HG03565 (cell line): ENCODE results near the gene GPR25.
A peak's percentile ranks its signal among the peaks of the same experiment; 100 is the strongest.

Experiments used
- ATAC-seq: cut with Tn5 transposase; IDR thresholded peaks from one replicate; pipeline ENCODE4 v1.9.1; 2021; ENCODE audit warnings: mild to moderate bottlenecking, moderate library complexity; ENCODE audit not compliant: unreplicated experiment

The GPR25 gene

DNA sequence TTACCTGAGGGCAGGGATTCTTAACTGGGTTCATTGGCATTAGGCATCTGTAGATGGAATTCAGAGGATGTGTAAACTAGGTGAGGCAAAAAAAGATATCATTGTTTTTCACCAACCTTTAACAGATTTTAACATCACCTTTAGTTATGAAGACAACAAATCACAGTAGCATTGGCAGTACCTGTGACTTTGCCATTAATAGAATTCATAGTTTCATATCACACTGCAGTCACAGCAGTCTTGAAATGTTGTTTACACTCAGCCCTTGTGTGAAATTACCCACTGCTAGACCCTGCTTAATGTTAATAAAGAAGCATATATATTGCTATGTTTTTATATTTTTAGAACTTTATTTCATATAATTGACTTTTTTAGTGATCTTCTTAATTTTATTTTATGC lies 20.2 kb downstream of the GPR25 start:
- no peak for ATAC-seq

DNA sequence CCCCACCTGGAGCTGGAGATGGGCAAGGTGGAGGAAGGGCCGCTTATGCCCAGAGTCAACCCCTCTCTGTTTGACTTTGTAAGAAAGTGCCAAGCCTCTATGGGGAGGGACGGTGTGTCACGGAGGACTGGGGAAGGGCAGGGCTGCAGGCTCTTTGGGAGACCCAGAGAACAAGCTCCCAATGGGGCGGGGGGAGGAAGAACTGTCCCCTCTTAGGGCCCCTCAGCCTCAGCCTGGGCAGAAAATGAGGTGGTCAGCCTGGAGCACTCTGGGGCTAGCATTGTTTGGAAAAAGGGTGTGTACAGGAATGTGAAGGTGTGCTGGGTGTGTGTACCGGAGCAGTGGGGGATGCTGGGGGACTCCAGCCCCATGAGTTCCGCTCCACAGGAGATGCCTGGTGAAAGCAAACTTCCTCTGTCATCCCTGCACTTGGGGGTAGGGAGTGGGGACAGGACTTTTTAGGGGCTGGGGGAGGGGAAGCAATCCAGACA lies 20.7 kb downstream of the GPR25 start:
- no peak for ATAC-seq

DNA sequence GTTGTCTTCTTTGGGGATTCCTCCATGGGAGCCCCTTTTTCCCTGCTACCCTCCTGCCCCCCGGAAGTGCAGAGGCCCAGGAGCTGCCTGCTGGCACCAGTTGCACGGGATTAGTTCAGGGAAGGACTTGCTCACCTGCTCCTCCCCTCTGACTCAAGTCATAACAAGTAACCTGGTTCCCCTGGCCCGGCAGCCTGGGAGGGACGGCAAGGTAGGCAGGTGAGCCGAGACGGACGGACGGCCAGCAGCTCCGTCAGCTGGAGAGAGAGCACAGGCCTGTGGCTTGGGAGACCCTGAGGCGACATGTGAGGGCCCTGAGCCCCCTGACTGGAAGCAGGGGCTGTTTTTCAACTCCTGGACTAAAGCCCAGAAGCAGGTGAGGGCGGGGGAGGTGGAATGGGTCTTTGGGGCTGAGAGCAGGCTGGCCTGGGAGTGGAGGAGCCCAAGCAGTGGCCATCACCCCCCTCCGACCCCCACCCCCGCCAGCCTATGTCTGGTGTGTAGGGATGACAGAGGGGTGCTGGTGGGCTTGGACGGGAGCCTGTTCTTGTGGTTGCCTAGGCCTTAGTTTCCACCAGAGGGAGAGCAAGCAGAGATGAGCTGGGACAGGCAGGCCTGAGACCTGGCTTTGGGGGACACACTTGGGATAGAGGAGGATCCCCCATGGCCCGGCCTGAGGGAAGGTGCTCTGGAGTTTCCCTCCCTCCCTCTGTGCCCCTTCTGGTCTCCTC lies 22.1 kb downstream of the GPR25 start, which contains the start of gene INAVA:
TSS of gene INAVA (plus strand) at position 189 of the 731 bp plus-strand sequence. CDS start 3,501 bp downstream, outside the sequence.
- ATAC-seq: no peak

DNA sequence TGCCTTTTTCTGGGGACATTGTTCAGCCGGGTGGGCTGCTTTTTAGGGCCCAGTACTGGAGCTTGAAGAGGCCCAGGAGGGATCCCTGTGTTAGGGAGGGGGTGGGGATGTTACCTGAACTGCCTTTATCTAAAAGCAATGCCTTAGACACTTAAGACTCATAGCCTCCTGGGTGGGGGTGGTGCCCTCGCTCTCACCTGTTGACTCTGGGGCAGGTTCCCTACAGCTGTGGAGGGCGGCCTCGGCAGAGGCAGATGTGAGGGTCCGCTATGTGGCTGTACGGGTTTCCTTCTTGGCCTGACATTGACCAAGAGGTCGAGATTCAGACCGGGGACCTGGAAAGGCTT lies 22.6 kb downstream of the GPR25 start:
- ATAC-seq: no peak

DNA sequence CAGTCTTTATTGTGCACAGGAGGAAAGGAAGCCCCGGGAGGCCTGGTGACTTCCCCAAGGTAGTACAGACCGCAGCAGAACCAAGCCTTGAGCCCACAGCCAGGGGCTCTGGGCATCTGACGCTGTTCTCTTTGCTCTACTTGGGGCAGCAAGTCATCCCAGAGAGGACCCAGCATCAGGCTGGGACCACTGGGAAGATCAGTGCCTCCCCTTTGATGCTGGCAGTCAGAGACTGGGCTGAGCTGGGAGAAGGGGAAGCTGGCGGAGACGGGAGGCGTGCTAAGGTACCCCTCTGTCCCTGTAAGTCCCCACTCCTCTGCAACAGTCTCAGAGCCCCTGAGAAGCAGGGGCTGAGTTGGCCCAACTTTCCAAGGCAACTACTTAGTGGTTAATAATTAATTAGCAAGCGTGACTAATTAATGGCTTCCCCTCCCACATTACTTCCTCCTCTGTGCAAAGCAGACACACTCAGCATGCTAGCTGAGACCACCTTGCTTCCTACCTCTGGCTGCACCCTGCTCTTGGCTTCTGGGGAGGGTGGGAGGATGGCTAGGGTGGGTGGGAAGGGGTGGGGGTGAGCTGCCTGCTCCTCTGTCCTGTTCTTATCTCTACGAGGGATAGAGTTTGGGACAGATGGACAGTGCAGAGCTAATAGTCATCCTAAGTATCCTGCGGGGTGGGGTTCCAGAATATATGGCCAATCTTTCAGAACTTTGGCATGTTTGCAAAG lies 23.2 kb downstream of the GPR25 start:
- ATAC-seq: no peak

DNA sequence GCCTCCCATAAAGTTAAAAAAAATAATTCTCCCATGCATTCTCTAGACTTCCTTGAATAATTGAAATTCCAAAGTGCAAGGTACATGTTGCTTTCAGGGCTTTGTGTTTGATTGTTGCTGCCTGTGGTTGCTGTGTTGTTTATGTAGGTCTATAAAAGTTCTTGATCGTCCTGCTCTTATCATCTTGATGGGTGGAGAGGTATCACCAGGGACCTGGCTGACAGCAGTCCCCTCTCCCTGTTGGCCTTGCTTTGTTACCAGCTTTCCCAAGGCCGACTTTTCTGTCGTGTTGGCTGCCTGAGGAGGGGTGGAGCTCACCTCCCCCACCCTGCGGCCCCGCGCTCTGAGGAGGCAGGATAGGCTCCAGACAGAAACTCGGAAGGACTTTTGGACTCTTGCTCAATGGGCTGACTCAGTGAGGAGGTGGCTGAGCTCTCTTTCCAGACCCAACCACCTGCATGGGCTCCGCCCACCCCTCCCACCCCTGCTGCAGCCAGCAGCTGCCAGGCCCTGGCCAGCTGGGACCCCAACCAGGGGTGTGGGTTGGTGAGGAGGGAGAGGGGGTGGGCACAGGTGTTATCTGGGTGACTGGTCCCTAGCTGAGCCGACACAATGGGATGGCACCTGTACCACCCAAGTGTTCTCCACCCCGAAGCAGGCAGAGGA lies 23.9 kb downstream of the GPR25 start:
- ATAC-seq: no peak

DNA sequence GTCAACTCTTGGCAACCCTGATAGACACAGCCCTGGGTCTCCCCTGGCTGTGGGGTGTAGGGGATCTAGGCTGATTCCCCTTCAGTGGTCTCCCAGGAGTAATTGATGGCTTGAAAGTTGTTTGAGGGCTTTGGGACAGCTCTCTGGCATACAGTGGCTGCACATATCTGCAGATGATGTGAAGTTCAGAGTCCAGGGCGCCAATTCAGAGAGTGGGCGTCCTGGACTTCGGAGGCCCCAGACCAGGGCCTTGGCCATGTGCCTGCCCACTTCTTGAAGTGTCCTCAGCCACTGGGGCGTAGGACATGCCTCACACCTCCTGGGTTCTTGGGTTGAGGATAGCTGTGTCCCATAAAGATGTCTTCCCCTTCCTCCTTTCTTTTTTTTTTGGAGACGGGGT lies 24.5 kb downstream of the GPR25 start:
- ATAC-seq: no peak

DNA sequence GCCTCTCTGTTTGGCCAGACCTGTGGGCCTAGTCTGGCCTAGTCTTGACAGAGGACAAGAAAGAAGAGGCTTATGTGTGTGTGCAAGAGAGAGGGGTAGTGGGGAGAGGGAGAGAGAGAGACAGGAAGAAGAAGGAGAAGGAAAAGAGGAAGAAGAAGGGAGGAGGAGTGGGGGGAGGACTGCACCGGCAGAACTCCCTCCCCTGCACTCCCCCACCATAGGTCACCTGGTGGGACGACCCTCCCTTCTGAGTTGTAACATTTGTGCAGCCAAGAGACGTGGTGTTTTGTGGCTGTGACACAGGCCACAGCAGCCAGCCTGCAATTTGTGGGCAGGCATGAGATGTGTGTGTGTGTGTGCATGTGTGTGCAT lies 26.2 kb downstream of the GPR25 start:
- ATAC-seq: no peak

DNA sequence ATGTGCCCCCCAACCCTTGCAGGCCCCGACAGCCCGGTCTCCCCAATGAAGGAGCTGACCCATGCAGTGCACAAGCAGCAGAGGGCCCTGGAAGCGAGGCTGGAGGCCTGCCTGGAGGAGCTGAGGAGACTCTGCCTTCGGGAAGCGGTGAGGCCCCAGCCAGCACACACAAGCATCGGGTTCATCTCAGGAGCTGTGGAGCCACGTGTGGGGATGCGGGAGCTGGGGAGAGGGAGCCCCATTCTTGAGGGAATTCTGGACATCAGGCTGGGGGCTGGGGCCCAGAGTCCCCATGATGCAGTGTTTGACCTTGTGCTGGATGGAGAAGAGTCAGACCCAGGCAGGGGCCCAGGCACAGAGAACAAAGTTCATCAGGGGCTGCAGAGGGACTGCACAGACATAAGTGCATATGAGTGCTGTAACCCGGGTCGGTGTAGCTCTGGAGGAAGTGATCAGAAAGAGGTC lies 26.7 kb downstream of the GPR25 start:
- ATAC-seq: no peak

DNA sequence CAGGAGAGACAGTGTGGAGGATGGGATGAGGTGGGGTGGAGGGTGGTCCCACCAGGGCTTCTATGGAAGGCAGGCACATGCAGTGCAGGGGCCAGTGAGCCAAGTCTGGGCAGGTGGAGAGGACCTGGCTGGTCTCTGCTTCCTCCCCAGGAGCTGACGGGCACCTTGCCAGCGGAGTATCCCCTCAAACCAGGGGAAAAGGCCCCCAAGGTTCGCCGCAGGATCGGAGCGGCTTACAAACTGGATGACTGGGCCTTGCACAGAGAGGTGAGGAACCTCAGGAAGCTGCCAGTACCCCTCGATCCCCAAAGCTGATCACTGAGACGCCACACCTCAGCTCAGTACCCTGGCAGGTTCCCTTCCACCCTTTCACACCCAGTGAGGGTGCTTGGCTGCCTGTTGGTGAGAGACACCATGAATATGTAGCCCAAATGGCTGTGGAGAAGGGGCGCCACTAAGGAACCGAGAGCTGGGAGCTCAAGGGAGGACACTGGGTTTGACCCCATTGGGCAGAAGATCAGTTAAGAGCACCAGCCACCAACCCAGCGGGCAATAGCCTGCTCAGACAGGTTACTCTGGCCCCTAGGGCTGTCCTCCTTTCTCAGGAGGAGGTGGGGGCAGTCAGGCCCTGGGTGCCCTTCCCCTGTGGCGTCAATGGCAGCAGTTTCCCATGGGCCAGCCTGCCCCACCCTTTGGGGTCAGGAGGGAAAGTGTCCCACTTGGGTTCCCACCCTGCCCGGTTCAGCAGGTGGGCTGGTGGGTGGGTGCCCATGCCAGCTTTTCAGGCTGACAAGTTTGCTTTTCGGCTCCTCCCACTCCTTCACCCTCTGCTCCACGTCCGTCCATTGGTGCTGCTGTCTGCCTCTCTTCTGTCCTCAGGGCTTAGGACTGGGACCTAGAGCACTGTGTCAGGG lies 27.4 kb downstream of the GPR25 start:
- no peak for ATAC-seq

DNA sequence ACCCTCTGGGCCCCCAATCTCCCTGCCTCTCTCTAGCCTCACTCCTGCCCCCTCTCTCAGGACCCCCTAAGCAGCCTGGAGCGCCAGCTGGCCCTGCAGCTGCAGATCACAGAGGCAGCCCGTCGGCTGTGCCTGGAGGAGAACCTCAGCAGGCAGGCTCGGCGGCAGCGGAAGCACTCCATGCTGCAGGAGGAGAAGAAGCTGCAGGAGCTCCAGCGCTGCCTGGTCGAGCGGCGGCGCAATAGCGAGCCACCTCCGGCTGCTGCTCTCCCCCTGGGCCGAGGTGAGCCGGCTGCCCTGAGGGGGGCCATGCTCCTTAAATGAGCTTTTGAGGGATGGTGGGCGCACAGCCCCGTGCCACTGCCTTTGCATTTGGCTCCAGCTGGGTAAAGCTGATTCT lies 28.1 kb downstream of the GPR25 start:
- no peak for ATAC-seq

DNA sequence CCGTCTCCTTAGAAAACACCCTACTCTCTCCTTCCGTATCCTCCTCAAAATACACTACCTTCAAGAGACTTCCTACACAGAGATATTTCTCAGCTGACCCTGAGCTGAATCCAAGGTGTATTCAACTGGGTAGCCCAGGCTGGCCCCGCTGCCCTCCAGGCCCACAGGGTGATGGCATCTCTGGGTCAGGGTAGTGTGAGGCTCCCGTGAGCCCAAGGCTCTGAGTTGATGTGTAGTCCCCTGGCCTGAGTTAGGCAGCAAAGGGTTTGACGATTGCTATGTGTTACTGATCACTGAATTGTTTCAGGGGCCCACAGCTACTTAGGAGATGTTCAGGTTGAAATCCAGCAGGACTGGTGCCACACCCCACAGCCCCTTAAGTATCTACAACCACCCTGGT lies 28.6 kb downstream of the GPR25 start:
- ATAC-seq: no peak

DNA sequence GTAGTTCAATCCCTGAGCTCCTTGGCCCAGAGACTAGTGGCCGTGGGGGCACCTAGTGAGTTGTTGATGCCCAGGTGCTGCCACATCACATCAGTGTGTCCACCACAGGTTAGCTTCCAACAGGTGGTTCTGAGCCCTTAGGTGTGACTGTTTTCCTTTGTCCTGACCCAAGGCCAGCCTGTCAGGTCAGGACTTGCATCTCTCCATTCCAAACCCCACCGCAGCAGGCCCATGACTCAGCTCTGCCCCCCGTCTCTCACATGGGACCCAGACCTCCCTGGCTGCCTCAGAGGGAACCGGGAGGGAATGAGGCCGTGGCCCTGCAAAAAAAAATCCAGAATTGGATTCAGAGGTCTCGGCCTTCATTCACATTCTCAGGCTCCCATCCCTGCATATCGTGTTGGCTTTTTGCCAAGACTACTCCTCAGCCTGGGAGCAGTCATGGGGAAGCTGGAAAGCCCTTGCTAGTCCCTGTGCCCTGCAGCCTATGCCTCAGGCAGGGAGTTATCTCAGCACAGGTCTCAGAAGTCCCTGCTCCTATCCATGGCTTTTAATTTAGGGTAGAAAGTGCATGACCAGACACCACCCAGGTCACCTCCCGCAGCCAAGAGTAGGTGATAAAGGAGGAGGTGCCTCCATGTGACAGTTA lies 29.1 kb downstream of the GPR25 start:
- no peak for ATAC-seq

DNA sequence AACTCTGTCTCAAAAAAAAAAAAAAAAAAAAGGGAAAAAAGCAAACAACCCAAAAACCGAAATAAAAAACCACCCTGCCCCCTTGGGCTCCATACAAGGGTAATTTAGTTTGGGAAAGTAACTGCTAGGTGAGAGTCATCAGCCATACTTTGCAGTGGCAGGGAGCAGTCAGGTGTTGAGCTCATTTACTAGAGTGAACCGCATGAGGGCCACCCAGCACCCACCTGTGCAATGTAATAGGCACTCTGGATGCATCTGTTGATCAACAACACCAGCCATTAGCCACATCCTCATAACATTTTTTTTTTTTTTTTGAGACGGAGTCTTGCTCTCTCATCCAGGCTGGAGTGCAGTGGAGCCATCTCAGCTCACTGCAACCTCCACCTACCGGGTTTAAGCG lies 31.0 kb downstream of the GPR25 start:
- no peak for ATAC-seq

DNA sequence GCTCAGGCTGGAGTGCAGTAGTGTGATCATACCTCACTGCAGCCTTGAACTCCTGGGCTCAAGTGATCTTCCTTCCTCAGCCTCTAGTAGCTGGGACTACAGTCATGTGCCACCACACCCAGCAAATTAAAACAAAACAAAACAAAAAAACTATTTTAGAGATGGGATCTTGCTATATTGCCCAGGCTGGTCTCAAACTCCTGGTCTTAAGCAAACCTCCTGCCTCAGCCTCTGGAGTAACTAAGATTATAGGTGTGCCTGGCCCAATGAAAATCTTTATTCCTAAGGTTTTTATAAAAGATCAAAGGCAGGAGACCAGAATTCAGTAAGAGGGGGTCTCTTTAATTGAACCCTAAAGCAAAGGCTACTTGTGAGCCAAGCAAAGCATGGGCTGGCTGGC lies 32.0 kb downstream of the GPR25 start:
- no peak for ATAC-seq

DNA sequence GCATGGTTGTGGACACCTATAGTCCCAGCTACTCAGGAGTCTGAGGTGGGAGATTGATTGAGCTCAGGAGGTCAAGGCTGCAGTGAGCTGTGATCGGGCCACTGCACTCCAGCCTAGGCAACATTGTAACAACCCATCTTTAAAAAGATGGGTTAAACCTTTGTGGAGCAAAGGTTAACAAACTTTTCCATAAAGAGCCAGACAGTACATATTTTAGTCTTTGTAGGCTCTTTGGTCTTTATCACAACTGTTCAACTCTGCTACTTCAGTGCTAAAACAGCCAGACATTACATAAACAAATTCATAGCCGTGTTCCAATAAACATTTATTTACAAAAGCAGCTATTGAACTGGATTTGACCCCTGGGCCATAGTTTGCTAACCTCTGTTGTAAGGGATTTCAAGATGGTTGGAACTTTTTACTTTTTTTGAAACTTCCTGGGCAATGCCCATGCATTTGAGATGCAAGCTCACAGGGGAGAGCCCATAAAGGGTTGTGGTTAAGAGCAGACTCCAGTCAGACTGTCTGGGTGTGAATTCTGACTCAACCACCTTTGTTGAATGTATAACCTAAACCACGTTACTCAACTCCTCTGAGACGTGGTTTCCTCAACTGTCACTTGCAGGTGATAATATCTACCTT lies 32.8 kb downstream of the GPR25 start:
- peak; percentile 61 for ATAC-seq

DNA sequence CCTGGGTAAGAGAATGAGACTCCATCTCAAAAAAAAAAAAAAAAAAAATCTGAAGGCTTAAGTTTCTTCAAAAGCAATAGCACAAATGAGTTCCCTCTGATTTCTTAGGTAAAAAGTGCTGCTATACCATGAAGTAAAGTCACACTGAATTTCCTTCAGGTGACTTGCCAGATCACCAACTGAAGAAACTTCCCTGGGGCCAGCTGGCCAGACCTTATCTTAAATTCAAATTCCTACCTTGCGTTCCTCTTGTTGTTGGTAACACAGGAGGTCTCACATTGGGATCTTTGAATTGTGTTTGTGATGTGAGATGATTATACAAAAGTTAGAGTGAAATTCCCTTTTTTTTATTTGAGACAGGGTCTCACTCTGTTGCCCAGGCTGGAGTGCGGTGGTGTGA lies 33.7 kb downstream of the GPR25 start:
- ATAC-seq: no peak

DNA sequence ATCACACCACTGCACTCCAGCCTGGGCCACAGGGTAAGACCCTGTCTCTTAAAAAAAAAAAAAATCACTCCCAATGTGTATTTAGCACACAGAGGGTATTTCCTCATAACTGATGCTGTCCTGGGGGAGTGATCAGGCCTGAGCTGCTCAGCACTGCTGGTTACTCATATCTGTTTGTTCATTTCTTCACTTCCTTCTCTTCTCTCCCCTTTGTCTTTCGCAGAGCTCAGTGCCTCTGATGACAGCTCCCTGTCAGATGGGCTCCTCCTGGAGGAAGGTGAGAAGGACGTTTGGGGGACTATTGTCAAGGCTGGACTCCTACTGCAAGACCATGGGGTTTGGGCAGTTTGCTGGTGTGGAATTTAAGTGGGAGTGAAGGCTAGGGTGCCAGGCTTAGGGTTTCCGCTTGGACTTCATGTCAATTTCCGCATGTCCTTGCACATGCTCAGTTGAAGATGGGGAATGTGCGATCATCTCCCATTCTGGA lies 34.9 kb downstream of the GPR25 start:
- ATAC-seq: peak; percentile 69

DNA sequence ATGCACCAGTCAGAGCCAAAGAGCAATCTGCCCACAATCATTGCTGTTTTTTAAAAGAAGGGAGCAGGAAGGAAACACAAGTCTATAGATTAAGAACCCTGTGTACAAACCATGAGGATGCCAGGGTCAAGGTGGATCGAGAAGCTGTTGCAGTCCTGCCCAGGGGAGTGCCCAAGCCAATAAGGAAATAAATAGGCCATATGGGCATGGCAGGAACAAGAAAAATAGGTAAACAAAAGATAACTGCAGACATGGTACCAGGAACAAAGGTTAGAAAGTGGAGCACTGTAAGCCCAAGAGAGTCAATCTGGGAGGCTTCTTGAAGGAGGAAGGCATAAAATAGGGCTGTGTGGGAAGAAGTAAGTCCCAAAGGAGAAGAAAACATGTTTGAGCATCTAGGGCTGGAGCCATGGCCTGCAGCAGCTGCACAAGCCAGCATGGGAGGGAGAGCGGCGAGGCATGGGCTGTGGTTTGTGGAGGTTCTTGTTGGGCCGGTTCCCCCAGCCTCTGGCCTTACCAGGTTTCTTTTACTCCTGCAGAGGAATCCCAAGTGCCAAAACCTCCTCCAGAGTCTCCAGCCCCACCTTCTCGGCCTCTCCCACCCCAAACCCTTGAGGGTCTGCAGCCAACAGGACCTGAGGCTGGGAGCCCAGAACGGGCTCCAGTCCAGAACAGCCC lies 35.5 kb downstream of the GPR25 start:
- no peak for ATAC-seq
